HL-60 (cell line): ENCODE measurements around the gene TBC1D14.

Source experiments
- GABPA ChIP-seq: IDR thresholded peaks from 2 replicates; pipeline ENCODE4 v1.6.1; 2012; ENCODE audit warnings: low read depth
- POLR2AphosphoS5 ChIP-seq: IDR thresholded peaks from 2 replicates; pipeline ENCODE4 v1.6.1; 2012; ENCODE audit warnings: low read depth
- TF ChIP-seq, protein P1 (sequence below): IDR thresholded peaks from one replicate; pipeline ENCODE4 v1.5.1; 2011; ENCODE audit warnings: low read length, control low read depth, inconsistent platforms; ENCODE audit not compliant: insufficient read depth
- TF ChIP-seq, protein P2 (sequence below): IDR thresholded peaks from 2 replicates; pipeline ENCODE4 v1.6.1; 2012; ENCODE audit warnings: low read depth; ENCODE audit not compliant: insufficient replicate concordance

DNA sequence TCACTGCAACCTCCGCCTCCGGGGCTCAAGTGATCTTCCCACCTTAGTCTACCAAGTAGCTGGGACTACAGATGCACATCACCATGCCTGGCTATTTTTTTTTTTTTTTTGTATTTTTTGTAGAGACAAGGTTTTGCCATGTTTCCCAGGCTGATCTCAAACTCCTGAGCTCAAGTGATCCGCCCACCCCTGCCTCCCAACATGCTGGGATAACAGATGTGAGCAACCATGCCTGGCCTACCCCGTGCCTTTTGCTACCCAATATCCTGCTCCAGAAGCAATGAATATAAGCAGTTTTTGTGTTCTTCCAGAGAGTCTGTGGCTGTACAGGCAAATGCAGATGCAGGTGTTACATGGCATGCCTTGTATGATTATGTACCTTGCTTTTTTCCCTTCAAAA is 50.5 kb downstream of the TBC1D14 start:
- TF ChIP-seq POLR2AphosphoS5, result no peak
- TF ChIP-seq, protein P1, sequence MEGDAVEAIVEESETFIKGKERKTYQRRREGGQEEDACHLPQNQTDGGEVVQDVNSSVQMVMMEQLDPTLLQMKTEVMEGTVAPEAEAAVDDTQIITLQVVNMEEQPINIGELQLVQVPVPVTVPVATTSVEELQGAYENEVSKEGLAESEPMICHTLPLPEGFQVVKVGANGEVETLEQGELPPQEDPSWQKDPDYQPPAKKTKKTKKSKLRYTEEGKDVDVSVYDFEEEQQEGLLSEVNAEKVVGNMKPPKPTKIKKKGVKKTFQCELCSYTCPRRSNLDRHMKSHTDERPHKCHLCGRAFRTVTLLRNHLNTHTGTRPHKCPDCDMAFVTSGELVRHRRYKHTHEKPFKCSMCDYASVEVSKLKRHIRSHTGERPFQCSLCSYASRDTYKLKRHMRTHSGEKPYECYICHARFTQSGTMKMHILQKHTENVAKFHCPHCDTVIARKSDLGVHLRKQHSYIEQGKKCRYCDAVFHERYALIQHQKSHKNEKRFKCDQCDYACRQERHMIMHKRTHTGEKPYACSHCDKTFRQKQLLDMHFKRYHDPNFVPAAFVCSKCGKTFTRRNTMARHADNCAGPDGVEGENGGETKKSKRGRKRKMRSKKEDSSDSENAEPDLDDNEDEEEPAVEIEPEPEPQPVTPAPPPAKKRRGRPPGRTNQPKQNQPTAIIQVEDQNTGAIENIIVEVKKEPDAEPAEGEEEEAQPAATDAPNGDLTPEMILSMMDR, result no peak
- TF ChIP-seq, protein P2, sequence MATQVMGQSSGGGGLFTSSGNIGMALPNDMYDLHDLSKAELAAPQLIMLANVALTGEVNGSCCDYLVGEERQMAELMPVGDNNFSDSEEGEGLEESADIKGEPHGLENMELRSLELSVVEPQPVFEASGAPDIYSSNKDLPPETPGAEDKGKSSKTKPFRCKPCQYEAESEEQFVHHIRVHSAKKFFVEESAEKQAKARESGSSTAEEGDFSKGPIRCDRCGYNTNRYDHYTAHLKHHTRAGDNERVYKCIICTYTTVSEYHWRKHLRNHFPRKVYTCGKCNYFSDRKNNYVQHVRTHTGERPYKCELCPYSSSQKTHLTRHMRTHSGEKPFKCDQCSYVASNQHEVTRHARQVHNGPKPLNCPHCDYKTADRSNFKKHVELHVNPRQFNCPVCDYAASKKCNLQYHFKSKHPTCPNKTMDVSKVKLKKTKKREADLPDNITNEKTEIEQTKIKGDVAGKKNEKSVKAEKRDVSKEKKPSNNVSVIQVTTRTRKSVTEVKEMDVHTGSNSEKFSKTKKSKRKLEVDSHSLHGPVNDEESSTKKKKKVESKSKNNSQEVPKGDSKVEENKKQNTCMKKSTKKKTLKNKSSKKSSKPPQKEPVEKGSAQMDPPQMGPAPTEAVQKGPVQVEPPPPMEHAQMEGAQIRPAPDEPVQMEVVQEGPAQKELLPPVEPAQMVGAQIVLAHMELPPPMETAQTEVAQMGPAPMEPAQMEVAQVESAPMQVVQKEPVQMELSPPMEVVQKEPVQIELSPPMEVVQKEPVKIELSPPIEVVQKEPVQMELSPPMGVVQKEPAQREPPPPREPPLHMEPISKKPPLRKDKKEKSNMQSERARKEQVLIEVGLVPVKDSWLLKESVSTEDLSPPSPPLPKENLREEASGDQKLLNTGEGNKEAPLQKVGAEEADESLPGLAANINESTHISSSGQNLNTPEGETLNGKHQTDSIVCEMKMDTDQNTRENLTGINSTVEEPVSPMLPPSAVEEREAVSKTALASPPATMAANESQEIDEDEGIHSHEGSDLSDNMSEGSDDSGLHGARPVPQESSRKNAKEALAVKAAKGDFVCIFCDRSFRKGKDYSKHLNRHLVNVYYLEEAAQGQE, result no peak
- TF ChIP-seq GABPA, result no peak
